Measurements from ENCODE around the gene MAPK8IP3. TPM values are rescaled to one million over a fixed set of nuclear protein-coding genes. Genes with fewer than 3 reads are reported as not detected.

The MAPK8IP3 gene
- total and polyA plus RNA-seq, 9 of the 15 experiments (the other 6 are each of a cell fraction or from before 2014, with no cell fraction given), result 0.17 to 58.7 (median 16.7) TPM

DNA sequence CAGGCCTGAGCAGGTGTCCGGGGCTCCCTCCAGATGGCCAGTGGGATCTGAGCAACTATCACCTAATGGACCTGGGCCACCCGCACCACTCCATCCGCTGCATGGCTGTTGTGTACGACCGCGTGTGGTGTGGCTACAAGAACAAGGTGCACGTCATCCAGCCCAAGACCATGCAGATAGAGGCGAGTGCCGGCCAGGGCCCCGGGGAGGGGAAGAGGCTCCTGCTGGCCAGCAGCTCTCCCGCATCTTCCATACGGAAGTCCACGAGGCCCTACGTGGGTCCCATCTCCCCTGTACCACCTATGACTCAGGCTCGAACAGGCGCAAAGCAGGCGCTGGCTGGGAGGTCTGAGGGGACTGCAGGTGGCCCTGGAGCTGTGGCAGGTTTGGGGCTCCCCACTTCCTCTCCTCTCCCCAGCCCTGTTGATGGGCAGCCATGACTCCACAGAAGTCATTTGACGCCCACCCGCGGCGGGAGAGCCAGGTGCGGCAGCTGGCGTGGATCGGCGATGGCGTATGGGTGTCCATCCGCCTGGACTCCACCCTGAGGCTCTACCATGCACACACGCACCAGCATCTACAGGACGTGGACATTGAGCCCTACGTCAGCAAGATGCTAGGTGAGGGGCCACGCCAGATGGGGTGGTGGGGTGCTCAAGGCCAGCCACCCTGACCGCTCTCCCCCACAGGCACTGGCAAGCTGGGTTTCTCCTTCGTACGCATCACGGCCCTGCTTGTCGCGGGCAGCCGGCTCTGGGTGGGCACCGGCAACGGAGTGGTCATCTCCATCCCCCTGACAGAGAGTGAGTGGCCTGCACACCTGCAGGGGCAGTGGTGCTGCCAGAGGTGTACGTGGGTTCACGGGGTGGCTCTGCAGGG lies 61.4 kb downstream of the MAPK8IP3 start:
- ChIA-PET CTCF (ENCODE audit: low intra/inter-chr PET ratio) (no interaction called here), POLR2A (interaction anchor here (0.8 to 1.5 kb wide), 3 partner anchors 8 to 198 kb away, joined by 3 to 4 read pairs (median 4); partner anchors contain the start of gene RPS2)
- Histone ChIP-seq H3K9me1 (ENCODE audit: control insufficient read depth, insufficient read depth, low read length) (no peaks in the 10 kb centered on the region), H3K9ac (ENCODE audit: insufficient read depth in 1 of 2, low read depth in 2 of 2, low read length in 2 of 2) (no peak overlapping the region), H3K4me3 (no peak overlapping the region), H3K36me3 (ENCODE audit: control insufficient read depth, insufficient read depth, low read length) (peaks cover 86% of the 10 kb centered on the region; the same call in 2 of the 3 replicates), H4K20me1 (replicated peaks; ENCODE audit: control insufficient read depth, insufficient read depth, low read length) (0 out of 2 replicates have a peak, but pooled peaks cover 8% of the 10 kb centered on the region), H3K9me3 (replicated peaks; ENCODE audit: control insufficient read depth, insufficient read depth, low read depth, low read length) (no peaks in the 10 kb centered on the region), H3K27ac (ENCODE audit: extremely low read depth, low read depth, low read length) (no peak overlapping the region), H3K4me2 (ENCODE audit: insufficient read depth, low read length) (no peak overlapping the region), H2AFZ (ENCODE audit: low read depth, low read length) (no peak overlapping the region), H3K4me1 (replicated peaks in 1 of 2; ENCODE audit: control insufficient read depth in 2 of 2, insufficient read depth in 2 of 2, low read length in 2 of 2) (peaks cover 22 to 95% of the 10 kb centered on the region in 2 experiments; a peak in 4 of 5 replicates), H3K79me2 (ENCODE audit: control insufficient read depth, insufficient read depth, low read length) (peaks cover 25% of the 10 kb centered on the region), H3K27me3 (ENCODE audit: control insufficient read depth in 2 of 2, insufficient read depth in 2 of 2, low read length in 2 of 2) (no peaks in the 10 kb centered on the region)
- TF ChIP-seq, protein P1, sequence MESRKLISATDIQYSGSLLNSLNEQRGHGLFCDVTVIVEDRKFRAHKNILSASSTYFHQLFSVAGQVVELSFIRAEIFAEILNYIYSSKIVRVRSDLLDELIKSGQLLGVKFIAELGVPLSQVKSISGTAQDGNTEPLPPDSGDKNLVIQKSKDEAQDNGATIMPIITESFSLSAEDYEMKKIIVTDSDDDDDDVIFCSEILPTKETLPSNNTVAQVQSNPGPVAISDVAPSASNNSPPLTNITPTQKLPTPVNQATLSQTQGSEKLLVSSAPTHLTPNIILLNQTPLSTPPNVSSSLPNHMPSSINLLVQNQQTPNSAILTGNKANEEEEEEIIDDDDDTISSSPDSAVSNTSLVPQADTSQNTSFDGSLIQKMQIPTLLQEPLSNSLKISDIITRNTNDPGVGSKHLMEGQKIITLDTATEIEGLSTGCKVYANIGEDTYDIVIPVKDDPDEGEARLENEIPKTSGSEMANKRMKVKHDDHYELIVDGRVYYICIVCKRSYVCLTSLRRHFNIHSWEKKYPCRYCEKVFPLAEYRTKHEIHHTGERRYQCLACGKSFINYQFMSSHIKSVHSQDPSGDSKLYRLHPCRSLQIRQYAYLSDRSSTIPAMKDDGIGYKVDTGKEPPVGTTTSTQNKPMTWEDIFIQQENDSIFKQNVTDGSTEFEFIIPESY (CRISPR knock-in tag; IDR thresholded peaks at IDR 0.05), result 0 out of 2 replicates have a peak, but pooled peaks have one; percentile 8
- TF ChIP-seq MAZ (CRISPR knock-in tag; conservative IDR thresholded peaks at IDR 0.05 in 1 of 2, IDR thresholded peaks at IDR 0.05 in 1 of 2) (no peak), POLR2G (IDR thresholded peaks at IDR 0.05; ENCODE audit: low read depth, low read length) (peak; percentile 58)
- ATAC-seq (no peak), FAIRE-seq (no peak), DNase-seq (ENCODE audit: extremely low read depth in 1 of 4, low spot score in 3 of 4) (no peak)
- BruUV-seq (replicated peaks), result TSS peak; percentile 12
- in situ Hi-C loops (cut with MboI) (no loop called here), intact Hi-C loops (cut with micrococcal nuclease) (no loop called here)
- 95% methylated on average over 27 of the region's 42 CpGs for WGBS (ENCODE audit: insufficient coverage, low coverage, missing lambda C conversion rate)
